ENCODE data around the gene COQ8A. TPM values are rescaled to one million over a fixed set of nuclear protein-coding genes. Genes with fewer than 3 reads are reported as not detected.

The COQ8A gene
- total RNA-seq, 1 experiment from 2014 or later, result 24.6 TPM

GRCh38 chr1:226951286-226952117, 11.4 kb downstream of the COQ8A start:
- no peak for DNase-seq
- CTCF ChIA-PET, result interaction anchor here (0.5 kb wide), 1 partner anchor 444 kb away, joined by 13 read pairs; no protein-coding TSS in a partner anchor
- Mint-ChIP-seq H3K27ac (ENCODE audit: unreplicated experiment) (no peak overlapping the region), H3K36me3 (ENCODE audit: insufficient read depth, unreplicated experiment) (no peaks in the 10 kb centered on the region), H3K4me3 (ENCODE audit: low read depth, unreplicated experiment) (no peak overlapping the region), H3K27me3 (ENCODE audit: unreplicated experiment) (no peaks in the 10 kb centered on the region), H3K9me3 (ENCODE audit: low read depth, unreplicated experiment) (peaks cover under 1% of the 10 kb centered on the region), H3K4me1 (ENCODE audit: low read depth, unreplicated experiment) (peaks cover 8% of the 10 kb centered on the region)
- intact Hi-C loops (cut with micrococcal nuclease; ENCODE audit: unreplicated experiment), result no loop called here
- no TSS peak for BruUV-seq (replicated peaks)
- no peak for TF ChIP-seq CTCF (IDR thresholded peaks at IDR 0.05; ENCODE audit: unreplicated experiment)

- DNase-seq, result no peak
- H3K27ac Mint-ChIP-seq (ENCODE audit: unreplicated experiment), result no peak overlapping the region
- intact Hi-C loops (cut with micrococcal nuclease; ENCODE audit: unreplicated experiment), result no loop called here
- TF ChIP-seq CTCF (IDR thresholded peaks at IDR 0.05; ENCODE audit: unreplicated experiment), result no peak
- BruUV-seq (replicated peaks), result no TSS peak
- H3K9me3 Mint-ChIP-seq (ENCODE audit: low read depth, unreplicated experiment), result peaks cover 6% of the 10 kb centered on the region
- no peaks in the 10 kb centered on the region for H3K27me3 Mint-ChIP-seq (ENCODE audit: unreplicated experiment)
- H3K4me3 Mint-ChIP-seq (ENCODE audit: low read depth, unreplicated experiment), result no peak overlapping the region
- no peaks in the 10 kb centered on the region for H3K36me3 Mint-ChIP-seq (ENCODE audit: insufficient read depth, unreplicated experiment)
- CTCF ChIA-PET, result no interaction called here
- peaks cover 2% of the 10 kb centered on the region for H3K4me1 Mint-ChIP-seq (ENCODE audit: low read depth, unreplicated experiment)
Measured at GRCh38 chr1:226952118-226952441, 12.0 kb downstream of the COQ8A start.

- intact Hi-C loops (cut with micrococcal nuclease; ENCODE audit: unreplicated experiment), result no loop called here
- CTCF ChIA-PET, result no interaction called here
- H3K4me1 Mint-ChIP-seq (ENCODE audit: low read depth, unreplicated experiment), result no peaks in the 10 kb centered on the region
- H3K27ac Mint-ChIP-seq (ENCODE audit: unreplicated experiment), result no peak overlapping the region
- no peaks in the 10 kb centered on the region for H3K36me3 Mint-ChIP-seq (ENCODE audit: insufficient read depth, unreplicated experiment)
- H3K9me3 Mint-ChIP-seq (ENCODE audit: low read depth, unreplicated experiment), result peaks cover 8% of the 10 kb centered on the region
- no TSS peak for BruUV-seq (replicated peaks)
- H3K4me3 Mint-ChIP-seq (ENCODE audit: low read depth, unreplicated experiment), result no peak overlapping the region
- no peak for TF ChIP-seq CTCF (IDR thresholded peaks at IDR 0.05; ENCODE audit: unreplicated experiment)
- no peaks in the 10 kb centered on the region for H3K27me3 Mint-ChIP-seq (ENCODE audit: unreplicated experiment)
- DNase-seq, result no peak
Measured at GRCh38 chr1:226953175-226953800, 13.2 kb downstream of the COQ8A start.

- no peak overlapping the region for H3K4me3 Mint-ChIP-seq (ENCODE audit: low read depth, unreplicated experiment)
- TF ChIP-seq CTCF (IDR thresholded peaks at IDR 0.05; ENCODE audit: unreplicated experiment), result no peak
- H3K9me3 Mint-ChIP-seq (ENCODE audit: low read depth, unreplicated experiment), result peaks cover 8% of the 10 kb centered on the region
- no peaks in the 10 kb centered on the region for H3K36me3 Mint-ChIP-seq (ENCODE audit: insufficient read depth, unreplicated experiment)
- CTCF ChIA-PET, result interaction anchor here (0.6 kb wide), 1 partner anchor 17 kb away, joined by 4 read pairs; no protein-coding TSS in a partner anchor
- H3K27ac Mint-ChIP-seq (ENCODE audit: unreplicated experiment), result no peak overlapping the region
- no peaks in the 10 kb centered on the region for H3K4me1 Mint-ChIP-seq (ENCODE audit: low read depth, unreplicated experiment)
- BruUV-seq (replicated peaks), result no TSS peak
- no peaks in the 10 kb centered on the region for H3K27me3 Mint-ChIP-seq (ENCODE audit: unreplicated experiment)
- intact Hi-C loops (cut with micrococcal nuclease; ENCODE audit: unreplicated experiment), result no loop called here
- no peak for DNase-seq
Measured at GRCh38 chr1:226954337-226954736, 14.2 kb downstream of the COQ8A start.
